Esophagus muscularis mucosa (tissue), 4 donors: ENCODE results near the gene PPP2R3A.

Experiments
- CTCF ChIP-seq, 3 experiments: fragments of 200-600 bp in 2 of 3; fragments of 450-650 bp in 1 of 3; sonication (generic) in 2 of 3; IDR thresholded peaks; one replicate each; pipeline ENCODE4 v1.5.1; 2017 to 2019; ENCODE audit warnings: antibody characterized with exemption in 3 of 3, mild to moderate bottlenecking in 2 of 3, moderate library complexity in 1 of 3
- EP300 ChIP-seq: sonication (generic); formaldehyde crosslinking; IDR thresholded peaks from one replicate; pipeline ENCODE4 v1.6.1; 2017; ENCODE audit warnings: antibody characterized with exemption
- POLR2A ChIP-seq: fragments of 450-650 bp; IDR thresholded peaks from one replicate; pipeline ENCODE4 v1.6.1; 2017; ENCODE audit warnings: antibody characterized with exemption, moderate library complexity, mild to moderate bottlenecking, low read depth
- POLR2AphosphoS5 ChIP-seq, 2 donors: sonication (generic); formaldehyde crosslinking; IDR thresholded peaks; one replicate each; pipeline ENCODE4 v1.6.1; 2017; ENCODE audit warnings: antibody characterized with exemption in 2 of 2

- TF ChIP-seq CTCF (IDR thresholded peaks at IDR 0.05) (no peak), POLR2A (no peak), POLR2AphosphoS5 (IDR thresholded peaks at IDR 0.05) (no peak), EP300 (no peak)
Observed at GRCh38 chr3:136093771-136094170, 128.2 kb downstream of the PPP2R3A start.
